K562 (cell line): ENCODE results near the gene RBMS1. TPM values are rescaled to one million over a fixed set of nuclear protein-coding genes. Genes with fewer than 3 reads are reported as not detected.

ENCODE experiments used
- ATAC-seq: fragments of 200-7000 bp; cut with Tn5 transposase; 3 replicates; pipeline ENCODE4 v1.9.1; 2020; ENCODE audit warnings: moderate library complexity
- BruUV-seq: library from RNA; stranded (reverse); fragments of 400-500 nt; replicated peaks from 2 replicates; lab custom pipeline; 2021; lab: Mats Ljungman, UMichigan
- CTCF ChIA-PET: fragments of 300-600 bp; formaldehyde crosslinking; extraction: SDS; loops from one replicate; lab custom pipeline; 2021; ENCODE audit warnings: low intra/inter-chr PET ratio; lab: Yijun Ruan, JAX
- POLR2A ChIA-PET: fragments of 300-600, 350-650 bp; sonication (Branson Sonifier 250); formaldehyde crosslinking; extraction: SDS; loops from one replicate; lab custom pipeline; 2021; ENCODE audit warnings: antibody characterized with exemption, inconsistent platforms; lab: Yijun Ruan, JAX
- DNase-seq, 4 experiments: peaks; one replicate each; pipeline versions ENCODE4 v3.0.0 to v3.0.0-alpha.2; 2011 to 2018; ENCODE audit warnings: low spot score in 3 of 4, mixed read lengths in 3 of 4; ENCODE audit errors: extremely low read depth in 1 of 4
- FAIRE-seq: peaks from 2 replicates; lab custom pipeline; 2011; peaks lifted over from hg19 to GRCh38; lab: Jason Lieb, UNC
- H2AFZ ChIP-seq: 2 replicates; pipeline ENCODE4 v1.6.0; 2011; ENCODE audit warnings: low read depth, low read length, control low read depth, inconsistent platforms
- H3K27ac ChIP-seq: fragments of 200-600 bp; 3 replicates; pipeline ENCODE4 v1.8.0; 2011; ENCODE audit warnings: low read depth, mild to moderate bottlenecking, control low read depth, inconsistent platforms, low read length, moderate library complexity, mixed read lengths; ENCODE audit errors: extremely low read depth
- H3K27me3 ChIP-seq, 2 experiments: fragments of 300-600 bp in 1 of 2; 2 replicates in 1 of 2; 3 replicates in 1 of 2; pipeline versions ENCODE4 v1.6.0 to v1.8.0; 2011; ENCODE audit warnings: inconsistent platforms in 2 of 2, low read length in 2 of 2, mild to moderate bottlenecking in 1 of 2, mixed read lengths in 1 of 2, moderate library complexity in 1 of 2; ENCODE audit not compliant: control insufficient read depth in 2 of 2, insufficient read depth in 2 of 2
- H3K36me3 ChIP-seq: fragments of 300-600 bp; 3 replicates; pipeline ENCODE4 v1.8.0; 2011; ENCODE audit warnings: mild to moderate bottlenecking, low read length, inconsistent platforms; ENCODE audit not compliant: control insufficient read depth, insufficient read depth
- H3K4me1 ChIP-seq, 2 experiments: fragments of 200-600 bp in 1 of 2; replicated peaks in 1 of 2; 2 replicates in 1 of 2; 3 replicates in 1 of 2; pipeline versions ENCODE4 v1.5.1 to v1.8.0; 2011; ENCODE audit warnings: inconsistent platforms in 2 of 2, low read length in 2 of 2, mild to moderate bottlenecking in 1 of 2, mixed read lengths in 1 of 2, moderate library complexity in 1 of 2; ENCODE audit not compliant: control insufficient read depth in 2 of 2, insufficient read depth in 2 of 2
- H3K4me2 ChIP-seq: 2 replicates; pipeline ENCODE4 v1.6.1; 2011; ENCODE audit warnings: low read length, control low read depth, inconsistent platforms, mixed read lengths; ENCODE audit not compliant: insufficient read depth
- H3K4me3 ChIP-seq: fragments of 200-600 bp; sonication (generic), shearing (Covaris generic); 2 replicates; pipeline ENCODE4 v1.5.1; 2016; ENCODE audit warnings: control low read depth, inconsistent platforms
- H3K79me2 ChIP-seq: fragments of 200-600 bp; 3 replicates; pipeline ENCODE4 v1.8.0; 2011; ENCODE audit warnings: low read length, inconsistent platforms; ENCODE audit not compliant: control insufficient read depth, insufficient read depth
- H3K9ac ChIP-seq, 2 experiments: 2 replicates each; pipeline versions ENCODE4 v1.6.0 to v1.6.1; 2011; ENCODE audit warnings: low read depth in 2 of 2, low read length in 2 of 2, control low read depth in 1 of 2, inconsistent platforms in 1 of 2, mild to moderate bottlenecking in 1 of 2, mixed read lengths in 1 of 2; ENCODE audit not compliant: insufficient read depth in 1 of 2
- H3K9me1 ChIP-seq: one replicate; pipeline ENCODE4 v1.6.0; 2011; ENCODE audit warnings: inconsistent platforms, mild to moderate bottlenecking, low read length, moderate library complexity; ENCODE audit not compliant: control insufficient read depth, insufficient read depth
- H3K9me3 ChIP-seq: replicated peaks from 2 replicates; pipeline ENCODE4 v1.5.1; 2011; ENCODE audit warnings: low read depth, low read length, inconsistent platforms; ENCODE audit not compliant: control insufficient read depth, insufficient read depth
- H4K20me1 ChIP-seq: replicated peaks from 2 replicates; pipeline ENCODE4 v1.6.1; 2011; ENCODE audit warnings: low read length, inconsistent platforms, mixed read lengths; ENCODE audit not compliant: control insufficient read depth, insufficient read depth
- CREB3L1 ChIP-seq: fragments of 450-650 bp; IDR thresholded peaks from 2 replicates; pipeline ENCODE4 v1.6.1; 2014; ENCODE audit warnings: low read depth, mild to moderate bottlenecking, moderate library complexity, borderline replicate concordance
- DDX20 ChIP-seq: fragments of 450-650 bp; IDR thresholded peaks from 2 replicates; pipeline ENCODE4 v1.6.1; 2016; ENCODE audit warnings: missing genetic modification characterization, low read depth, mild to moderate bottlenecking, missing compliant biosample characterization, moderate library complexity
- ILF3 ChIP-seq: fragments of 450-650 bp; IDR thresholded peaks from 2 replicates; pipeline ENCODE4 v1.6.1; 2018; ENCODE audit warnings: antibody characterized with exemption, mild to moderate bottlenecking, moderate library complexity, borderline replicate concordance
- MECOM ChIP-seq: fragments of 250-450 bp; sonication (Bioruptor Pico); IDR thresholded peaks from 2 replicates; pipeline ENCODE4 v1.8.0; 2022; ENCODE audit warnings: inconsistent platforms
- WGBS: fragments of 100-300 bp; shearing (Covaris generic); methylation state at CpG from one replicate; pipeline ENCODE4 v1.1.6; 2016; ENCODE audit warnings: low coverage, mixed read lengths; ENCODE audit not compliant: insufficient coverage; ENCODE audit errors: missing lambda C conversion rate; 5-methylcytosine and 5-hydroxymethylcytosine counted together
- in situ Hi-C: fragments of 300-500 bp; cut with MboI; formaldehyde crosslinking; loops from 4 replicates; pipeline ENCODE4 v1.15.0; 2018; ENCODE audit warnings: inconsistent platforms, mixed read lengths
- intact Hi-C: fragments of 100-400 bp; cut with micrococcal nuclease; formaldehyde crosslinking; loops from 2 replicates; pipeline ENCODE4 v1.14.2; 2022
- polyA plus RNA-seq, 8 experiments: library from polyadenylated mRNA; depleted of rRNA in 4 of 8; stranded (reverse) in 5 of 8; unstranded in 3 of 8; fragments of >200 nt; fragmentation: Nextera tagmentation in 2 of 8; fragmentation: Illumina TruSeq in 1 of 8; extraction: Ambion mirVana in 2 of 8; extraction: Trizol in 1 of 8; gene quantifications; 2 replicates each; pipeline versions ENCODE4 v1.2.1 to v1.2.3, GENCODE V29; 2011 to 2014; ENCODE audit warnings: inconsistent platforms in 1 of 8, missing spikeins in 1 of 8
- total RNA-seq, 7 experiments: library from RNA; depleted of rRNA in 6 of 7; stranded (reverse); fragments of >200 nt in 6 of 7; fragmentation: Illumina TruSeq in 2 of 7; extraction: Trizol in 2 of 7; gene quantifications; 2 replicates each; pipeline versions ENCODE4 v1.2.1 to v1.2.3, GENCODE V29; 2011 to 2021; ENCODE audit warnings: low replicate concordance in 1 of 7
- TF ChIP-seq, protein P1 (sequence below): fragments of 200-800 bp; sonication (Bioruptor generic); IDR thresholded peaks from 2 replicates; pipeline ENCODE4 v1.6.1; 2017; ENCODE audit warnings: missing genetic modification characterization, missing compliant biosample characterization

Gene RBMS1
- total and polyA plus RNA-seq, 9 of the 15 experiments (the other 6 are each of a cell fraction or from before 2014, with no cell fraction given) = 0.04 to 0.31 (median 0.09) TPM; not detected in 6

GRCh38 chr2:160301420-160301819 lies 192.2 kb downstream of the RBMS1 start:
- Histone ChIP-seq H3K9me1 (no peaks in the 10 kb centered on the region), H3K4me2 (no peak overlapping the region), H4K20me1 (no peaks in the 10 kb centered on the region), H3K9ac (no peak overlapping the region), H3K27me3 (no peaks in the 10 kb centered on the region), H3K9me3 (no peaks in the 10 kb centered on the region; the same call in 1 of the 2 replicates), H2AFZ (no peak overlapping the region), H3K27ac (no peak overlapping the region), H3K36me3 (no peaks in the 10 kb centered on the region), H3K4me3 (no peak overlapping the region), H3K4me1 (no peaks in the 10 kb centered on the region), H3K79me2 (no peaks in the 10 kb centered on the region)
- intact Hi-C loops (no loop called here), in situ Hi-C loops (no loop called here)
- ChIA-PET CTCF (no interaction called here), POLR2A (interaction anchor here (1.1 to 1.4 kb wide), 2 partner anchors 11 to 30 kb away, joined by 3 to 5 read pairs; no protein-coding TSS in a partner anchor)
- TF ChIP-seq CREB3L1 = no peak
- TF ChIP-seq ILF3 = no peak
- TF ChIP-seq MECOM (CRISPR knock-in tag) = no peak
- TF ChIP-seq DDX20 (tag) = no peak
- TF ChIP-seq, protein P1, sequence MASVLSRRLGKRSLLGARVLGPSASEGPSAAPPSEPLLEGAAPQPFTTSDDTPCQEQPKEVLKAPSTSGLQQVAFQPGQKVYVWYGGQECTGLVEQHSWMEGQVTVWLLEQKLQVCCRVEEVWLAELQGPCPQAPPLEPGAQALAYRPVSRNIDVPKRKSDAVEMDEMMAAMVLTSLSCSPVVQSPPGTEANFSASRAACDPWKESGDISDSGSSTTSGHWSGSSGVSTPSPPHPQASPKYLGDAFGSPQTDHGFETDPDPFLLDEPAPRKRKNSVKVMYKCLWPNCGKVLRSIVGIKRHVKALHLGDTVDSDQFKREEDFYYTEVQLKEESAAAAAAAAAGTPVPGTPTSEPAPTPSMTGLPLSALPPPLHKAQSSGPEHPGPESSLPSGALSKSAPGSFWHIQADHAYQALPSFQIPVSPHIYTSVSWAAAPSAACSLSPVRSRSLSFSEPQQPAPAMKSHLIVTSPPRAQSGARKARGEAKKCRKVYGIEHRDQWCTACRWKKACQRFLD (CRISPR knock-in tag) = no peak
- BruUV-seq = no TSS peak
- no peak for FAIRE-seq
- ATAC-seq = no peak
- 0% methylated on average over 2 of the region's 2 CpGs for WGBS
- DNase-seq = no peak
